Ammon's horn (tissue), 1 donor: ENCODE results near the gene FAM98A.
A peak's percentile ranks its signal among the peaks of the same experiment; 100 is the strongest.

ENCODE experiments used
- DNase-seq: peaks from one replicate; pipeline ENCODE4 v3.0.0-alpha.2; 2016; ENCODE audit warnings: low spot score

FAM98A gene

DNA sequence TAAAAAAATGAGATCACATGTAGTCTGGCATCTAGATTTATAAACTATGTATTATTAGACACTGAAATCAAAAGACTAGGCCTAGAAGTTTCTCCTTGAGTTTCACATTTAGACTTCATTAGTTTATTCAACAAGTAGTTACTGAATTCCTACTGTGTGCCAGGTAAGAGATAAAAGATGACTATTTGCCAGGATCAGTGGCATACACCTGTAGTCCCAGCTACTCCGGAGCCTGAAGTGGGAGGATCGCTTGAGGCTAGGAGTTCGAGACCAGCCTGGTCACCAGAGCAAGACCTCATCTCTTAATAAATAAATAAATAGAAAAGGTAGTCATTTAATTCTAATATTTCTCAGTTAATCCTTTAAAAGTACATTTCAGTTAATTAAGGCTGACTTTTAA lies 2.1 kb downstream of the FAM98A start:
- DNase-seq: no peak

DNA sequence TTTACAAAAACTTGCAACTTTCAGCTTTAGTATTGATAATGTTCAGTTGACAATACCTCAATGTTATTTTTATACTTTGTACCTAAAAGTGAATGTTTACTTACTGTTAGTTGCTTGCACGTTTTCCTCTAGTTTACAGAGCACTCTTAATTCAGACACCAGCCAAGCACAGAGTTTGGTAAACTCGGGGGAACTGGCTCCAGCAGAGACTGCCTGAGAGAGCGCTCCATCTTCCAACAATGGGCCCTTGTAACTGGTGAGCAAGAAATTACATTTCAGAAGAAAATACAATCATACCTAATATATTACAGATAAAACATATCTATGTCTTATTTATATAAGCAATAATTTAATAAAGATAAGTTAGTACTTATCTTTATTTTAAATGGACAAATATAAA lies 3.7 kb downstream of the FAM98A start:
- DNase-seq: peak; percentile 53

- DNase-seq: no peak
Measured at GRCh38 chr2:33589444-33589843, 9.7 kb downstream of the FAM98A start.

DNA sequence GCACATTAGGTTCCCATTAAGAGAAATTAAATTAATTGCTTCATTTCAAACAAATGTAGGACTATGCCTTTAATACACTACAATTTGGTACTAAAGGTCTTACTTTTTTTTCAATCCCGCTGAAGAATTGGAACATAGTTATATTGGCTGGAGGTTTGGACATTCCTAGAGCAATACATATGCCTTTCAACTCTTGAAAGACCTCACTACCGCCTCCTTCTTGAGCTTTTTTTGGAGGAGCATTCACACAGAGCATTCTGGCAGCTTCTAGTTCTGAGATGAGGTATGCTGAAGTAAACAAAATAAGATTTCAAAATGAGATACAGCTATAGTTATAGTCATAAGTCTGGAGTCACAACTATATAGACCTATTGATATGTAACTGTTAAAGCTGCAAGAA lies 10.9 kb downstream of the FAM98A start:
- no peak for DNase-seq

- DNase-seq: no peak
Measured at GRCh38 chr2:33586766-33587165, 12.3 kb downstream of the FAM98A start.

- DNase-seq: peak; percentile 65
Measured at GRCh38 chr2:33583194-33583938, 15.7 kb downstream of the FAM98A start.

DNA sequence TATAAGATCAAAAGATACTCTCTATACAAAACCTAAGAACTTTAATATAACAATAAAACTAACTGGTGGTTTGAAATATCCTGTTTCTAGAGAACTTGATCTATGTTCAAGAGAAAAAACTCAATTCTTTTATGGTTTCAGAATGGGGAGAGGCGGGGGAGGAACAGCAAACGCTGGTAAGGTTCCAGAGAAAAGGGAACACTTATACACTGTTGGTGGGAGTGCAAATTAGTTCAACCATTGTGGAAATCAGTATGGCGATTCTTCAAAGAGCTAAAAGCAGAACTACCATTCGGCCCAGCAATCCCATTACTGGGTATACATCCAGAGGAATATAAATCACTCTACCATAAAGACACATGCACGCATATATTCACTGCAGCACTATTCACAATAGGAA lies 17.2 kb downstream of the FAM98A start:
- DNase-seq: no peak

DNA sequence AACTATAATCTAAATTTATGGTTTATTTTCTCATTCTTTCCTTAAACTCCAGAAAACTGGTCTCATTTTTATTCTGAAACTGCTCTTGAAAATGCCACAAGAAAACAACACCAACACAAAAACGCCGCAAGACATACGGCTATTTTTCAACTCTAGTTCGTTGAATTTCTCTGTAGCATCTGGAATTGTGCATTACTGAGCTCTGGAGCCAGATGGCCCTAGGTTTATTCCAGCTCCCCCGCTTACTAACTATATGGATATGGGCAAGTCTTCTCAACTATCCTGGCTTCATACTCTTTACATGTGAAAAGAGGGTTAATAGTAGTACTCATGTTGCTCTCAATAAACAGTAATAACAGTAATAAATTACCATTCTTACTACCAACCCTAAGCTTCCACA lies 19.9 kb downstream of the FAM98A start:
- no peak for DNase-seq

DNA sequence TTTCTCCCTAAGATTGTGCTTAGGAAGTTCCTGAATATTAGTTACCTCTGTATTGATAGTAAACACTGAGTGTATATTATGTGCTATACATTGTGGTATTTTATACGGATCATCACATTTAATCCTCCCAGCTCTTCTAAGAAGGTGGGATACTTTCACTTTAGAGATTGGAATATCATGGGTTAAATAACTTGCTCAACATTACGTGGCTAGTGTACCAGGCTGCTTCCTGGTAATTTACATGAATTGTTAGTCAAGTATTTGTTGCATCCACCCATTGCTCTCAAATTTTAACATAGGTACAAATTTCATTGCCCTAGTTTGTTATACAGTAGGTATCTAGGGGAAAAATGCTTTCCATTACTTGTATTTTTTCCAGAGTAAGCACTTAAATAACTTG lies 21.4 kb downstream of the FAM98A start:
- DNase-seq: no peak

GRCh38 chr2:33577084-33577483 lies 22.0 kb downstream of the FAM98A start:
- peak; percentile 62 for DNase-seq

DNA sequence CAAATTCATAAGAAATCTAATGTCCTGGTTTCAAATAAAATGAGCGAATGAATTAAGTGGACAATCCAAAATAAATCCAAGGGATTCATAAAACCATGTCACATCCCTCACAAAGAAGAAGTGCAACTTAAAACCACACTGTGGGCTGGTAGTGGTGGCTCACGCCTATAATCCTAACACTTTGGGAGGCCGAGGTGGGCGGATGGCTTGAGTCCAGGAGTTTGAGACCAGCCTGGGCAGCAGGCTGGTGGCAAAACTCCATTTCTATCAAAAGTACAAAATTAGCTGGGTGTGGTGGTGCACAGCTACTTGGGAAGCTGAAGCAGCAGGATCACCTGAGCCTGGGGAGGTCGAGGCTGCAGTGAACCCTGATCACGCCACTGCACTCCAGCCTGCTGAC lies 25.4 kb downstream of the FAM98A start:
- DNase-seq: no peak

GRCh38 chr2:33570681-33571080 lies 28.4 kb downstream of the FAM98A start:
- no peak for DNase-seq

DNA sequence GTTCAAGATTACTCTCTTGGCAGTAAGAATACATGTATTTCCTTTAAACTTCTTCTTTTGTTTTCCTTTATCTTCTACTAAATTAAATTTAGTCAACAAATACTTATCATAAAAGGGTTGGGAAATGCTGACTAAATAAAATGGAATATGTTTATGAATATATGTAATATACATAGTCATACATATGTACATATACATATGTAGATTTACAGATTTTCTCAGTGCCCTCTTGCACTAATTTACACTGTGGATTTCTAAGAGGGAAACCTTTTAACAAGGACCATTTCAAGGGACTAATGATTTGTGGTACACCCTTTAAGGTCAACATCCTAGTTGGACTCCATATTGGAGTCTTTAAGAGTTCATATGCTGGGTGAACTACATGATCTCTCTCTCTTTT lies 37.2 kb downstream of the FAM98A start:
- no peak for DNase-seq

DNA sequence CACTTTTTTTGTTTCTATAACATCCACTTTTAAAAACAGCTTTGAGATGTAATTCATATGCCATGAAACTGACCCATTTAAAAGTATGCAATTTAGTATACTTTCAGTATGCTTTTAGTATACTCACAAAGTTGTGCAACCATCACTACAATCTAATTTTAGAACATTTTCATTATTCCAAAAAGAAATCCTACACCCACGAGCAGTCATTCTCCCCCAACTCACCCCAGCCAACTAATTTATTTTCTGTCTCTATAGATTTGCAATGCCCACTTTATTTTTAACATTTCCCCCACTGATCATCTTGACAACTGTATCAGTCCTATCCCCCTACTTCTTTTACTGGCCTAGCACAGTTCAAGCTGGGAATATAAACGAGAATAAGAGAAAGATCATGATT lies 39.1 kb downstream of the FAM98A start:
- no peak for DNase-seq

DNA sequence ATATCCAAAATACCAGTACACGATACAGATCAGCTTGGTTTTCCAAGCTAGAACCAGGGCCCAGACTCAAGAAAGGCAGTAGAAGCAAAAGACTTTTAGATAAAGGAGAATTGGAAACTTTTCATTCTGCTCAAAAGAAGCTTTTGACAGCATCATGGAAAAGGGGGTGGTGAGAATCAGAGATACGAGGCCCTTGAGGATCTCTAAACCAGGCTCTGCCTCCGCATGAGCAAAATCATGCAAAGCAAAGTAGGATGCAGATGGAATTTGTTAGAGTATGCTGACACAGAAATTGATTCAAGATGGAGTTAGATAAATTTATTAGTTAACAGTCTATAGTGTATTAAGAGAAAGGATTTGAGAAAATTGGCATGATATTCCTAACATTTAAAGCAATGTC lies 39.8 kb downstream of the FAM98A start:
- no peak for DNase-seq

DNA sequence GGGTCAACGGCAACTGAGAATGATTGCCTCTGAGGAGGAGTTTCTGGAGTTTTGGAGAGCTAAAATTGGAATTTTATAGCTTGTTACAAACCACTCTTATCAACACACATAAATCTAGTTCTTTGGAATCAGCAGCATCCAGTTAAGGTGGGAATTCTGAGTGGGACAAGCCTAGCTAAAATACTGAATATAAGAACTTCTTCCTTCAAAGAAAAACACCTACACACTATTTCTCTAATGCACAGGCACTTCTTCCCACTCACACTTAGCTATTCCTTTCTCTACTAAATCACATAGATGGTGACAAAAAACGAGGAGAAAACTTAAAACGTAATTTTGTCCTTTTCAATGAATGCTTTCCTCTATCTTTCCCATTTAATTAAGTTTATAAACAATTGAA lies 43.4 kb downstream of the FAM98A start:
- no peak for DNase-seq

- no peak for DNase-seq
Measured at GRCh38 chr2:33552758-33553461, 46.2 kb downstream of the FAM98A start.

DNA sequence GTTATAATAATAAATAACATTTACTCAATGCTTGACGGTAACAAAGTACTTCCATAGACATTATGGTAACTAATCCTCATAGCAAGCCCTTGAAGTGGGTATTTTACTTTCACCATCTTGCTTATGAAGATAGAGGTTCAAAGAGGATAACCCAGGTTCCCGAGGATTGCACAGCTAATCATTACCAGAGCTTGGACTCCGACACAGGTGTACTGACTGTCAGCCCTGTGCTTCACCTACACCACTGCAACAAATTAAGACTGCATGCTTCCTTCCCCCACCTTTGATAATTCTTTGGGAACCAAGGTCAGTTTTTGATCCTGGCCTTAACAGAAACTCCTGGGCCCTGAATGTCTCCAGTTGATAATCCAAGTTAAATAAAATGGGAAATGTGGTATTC lies 48.9 kb downstream of the FAM98A start:
- DNase-seq: no peak

DNA sequence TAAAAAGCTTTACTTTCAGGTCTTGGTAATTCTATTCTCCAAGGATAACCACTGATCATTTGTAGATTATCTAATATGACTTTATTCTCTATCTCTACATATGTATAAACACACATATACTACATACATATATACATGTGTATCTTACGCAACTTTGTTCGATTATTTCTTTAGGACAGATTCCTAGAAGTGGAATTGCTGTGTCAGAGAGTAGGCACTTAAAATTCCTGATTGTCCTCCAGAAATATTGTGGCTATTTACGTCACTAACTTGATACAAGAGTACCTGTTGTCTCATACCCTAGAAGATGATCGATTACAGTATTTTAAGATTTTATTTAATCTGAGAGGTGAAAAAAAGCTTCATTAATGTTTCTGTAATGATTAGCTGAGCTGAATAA lies 57.9 kb downstream of the FAM98A start:
- no peak for DNase-seq

DNA sequence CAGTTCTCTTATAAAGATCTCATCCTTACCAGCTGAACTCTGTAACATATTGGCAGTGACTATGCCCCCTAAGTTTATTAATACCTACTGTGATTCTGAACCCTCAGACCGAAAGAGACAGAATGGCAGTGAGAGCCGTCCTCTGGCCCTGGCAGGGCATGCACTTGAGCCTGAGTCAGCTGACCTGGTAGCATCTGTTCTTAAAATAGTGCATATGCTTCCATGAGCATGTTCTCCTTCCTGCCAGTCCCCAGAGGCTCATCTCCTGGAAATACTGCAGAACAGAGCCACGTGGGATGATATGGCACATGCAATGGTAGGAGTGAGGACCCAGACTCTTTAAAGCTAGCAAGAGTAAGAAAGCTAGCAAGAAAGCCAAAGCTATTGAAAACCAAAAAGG lies 63.7 kb downstream of the FAM98A start:
- DNase-seq: no peak
